Endometrial microvascular endothelial cells (primary cell): ENCODE results near the gene TCF4. TPM values are rescaled to one million over a fixed set of nuclear protein-coding genes. Genes with fewer than 3 reads are reported as not detected.

Experiments used
- in situ Hi-C: cut with HindIII; loops from 2 replicates; pipeline ENCODE4 v1.10.0; 2017; ENCODE audit warnings: low sequenced_read_pairs, low pct_unique_long_range_greater_than_20kb; ENCODE audit errors: inconsistent ontology term
- total RNA-seq: library from RNA; depleted of rRNA; stranded (reverse); fragments of >200 nt; gene quantifications from one replicate; pipeline ENCODE4 v1.2.3, GENCODE V29; 2015; ENCODE audit errors: inconsistent ontology term

TCF4 gene
- total RNA-seq: 80.0 TPM

DNA sequence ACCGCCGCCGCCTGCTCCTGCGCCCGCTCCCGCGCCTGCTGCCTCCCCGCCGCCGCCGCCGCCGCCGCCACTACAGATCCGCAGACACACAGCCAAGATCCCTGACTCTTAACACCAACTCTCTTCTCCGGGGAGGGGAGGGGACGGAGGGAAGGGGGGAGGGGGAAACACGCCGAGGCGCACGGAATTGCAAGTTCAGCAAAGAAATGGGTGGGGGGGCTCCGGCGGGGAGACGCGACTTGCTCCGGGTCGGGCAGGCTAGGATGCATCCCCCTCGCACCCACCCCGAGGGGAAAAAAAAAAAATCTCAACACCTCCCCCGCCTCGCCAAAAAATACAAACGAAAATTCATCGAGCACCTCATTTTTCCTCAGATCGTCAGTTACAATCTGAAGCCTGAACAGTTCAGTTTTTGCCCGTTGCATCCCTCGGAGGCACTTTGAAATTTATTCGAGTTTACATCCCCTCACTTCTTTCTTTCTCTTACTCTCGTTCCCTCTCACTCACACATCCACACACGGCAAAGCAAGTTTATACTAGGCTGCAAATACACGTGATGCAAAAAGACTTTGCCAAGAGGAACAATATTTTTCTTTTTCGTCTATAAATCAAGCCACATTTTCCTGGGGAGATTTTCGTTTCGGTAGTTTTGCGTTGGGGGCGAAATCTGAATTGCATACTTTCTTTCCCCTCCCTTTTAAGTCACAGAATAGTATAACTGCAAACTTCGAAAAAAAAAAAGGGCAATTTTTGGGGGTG lies at the start of gene TCF4:
Gene TCF4 (minus strand): TSS at position 82 of the 759 bp plus-strand sequence. CDS start 1,076 bp downstream, outside the sequence.
- in situ Hi-C loops: no loop called here

DNA sequence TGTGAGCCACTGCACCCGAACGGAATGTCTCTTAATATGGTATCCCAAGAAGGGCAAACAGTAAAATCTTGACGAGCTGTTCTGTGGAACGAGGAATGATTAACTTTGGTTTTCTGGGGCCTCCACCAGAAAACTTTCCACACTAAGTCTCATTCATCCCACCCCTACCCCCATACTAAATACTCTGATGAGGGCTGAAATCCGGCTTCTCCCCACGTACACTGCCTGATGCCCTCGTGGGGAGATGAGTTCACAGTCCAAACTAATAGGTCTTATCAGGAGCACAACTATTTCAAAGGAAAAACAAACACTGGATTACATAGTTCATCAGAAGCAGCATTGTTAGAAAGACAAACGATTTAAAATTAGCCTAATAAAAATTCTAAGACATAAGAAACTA lies 49.2 kb upstream of the TCF4 start:
- in situ Hi-C loops: no loop called here

DNA sequence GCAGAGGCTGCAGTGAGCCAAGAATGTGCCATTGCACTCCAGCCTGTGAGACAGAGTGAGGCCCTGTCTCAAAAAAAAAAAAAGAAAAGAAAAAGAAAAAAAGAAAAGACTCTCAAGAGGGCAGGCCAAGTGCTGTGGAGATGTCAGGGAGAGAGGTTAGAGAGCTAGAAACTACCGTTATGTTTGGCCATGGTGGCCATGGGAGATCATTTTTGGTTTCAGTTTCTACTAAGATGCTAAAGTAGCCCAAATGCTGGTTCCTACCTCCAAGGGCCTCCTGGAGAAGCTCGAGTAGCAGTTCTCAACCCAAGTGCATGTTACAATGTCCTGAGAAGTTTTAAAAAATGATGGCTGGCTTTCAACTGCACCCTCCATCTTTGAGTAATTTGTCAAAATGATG lies 47.4 kb upstream of the TCF4 start:
- in situ Hi-C loops: no loop called here

DNA sequence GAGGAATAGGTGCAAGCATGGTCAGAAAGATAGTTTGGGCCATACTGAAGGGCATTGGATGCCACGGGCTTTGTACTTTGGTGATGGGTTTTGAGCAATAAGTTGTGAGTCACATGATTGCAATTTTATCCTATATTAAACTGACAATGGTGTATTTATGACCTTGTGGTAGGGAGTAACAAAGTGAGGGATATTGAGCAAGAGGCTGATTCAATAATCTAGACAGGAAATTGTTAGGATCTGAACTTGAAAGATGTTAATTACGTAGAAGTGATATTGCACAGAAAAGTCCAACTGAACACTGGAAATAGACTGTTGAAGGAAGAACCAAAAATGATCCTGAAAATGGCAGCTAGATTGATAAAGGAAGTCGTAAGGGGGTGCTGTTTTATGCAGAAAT lies 46.6 kb upstream of the TCF4 start:
- in situ Hi-C loops: no loop called here

DNA sequence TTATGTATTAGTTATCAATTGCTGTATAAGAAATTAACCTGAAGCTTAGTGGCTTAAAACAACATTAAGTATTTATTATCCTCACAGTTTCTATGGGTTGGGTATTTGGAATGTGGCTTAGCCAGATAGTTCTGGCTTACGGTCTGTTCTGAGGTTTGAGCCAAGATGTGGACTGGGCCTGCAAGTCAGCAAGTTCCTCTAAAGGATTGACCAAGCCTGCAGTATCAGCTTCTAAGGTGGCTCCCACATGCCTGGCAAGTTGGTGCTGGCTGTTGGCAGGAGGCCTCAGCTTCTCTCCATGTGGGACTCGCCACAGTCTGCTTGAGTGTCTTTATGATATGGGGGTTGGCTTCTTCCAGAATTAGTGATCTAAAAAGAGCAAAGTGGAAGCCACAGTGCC lies 45.0 kb upstream of the TCF4 start:
- in situ Hi-C loops: no loop called here

DNA sequence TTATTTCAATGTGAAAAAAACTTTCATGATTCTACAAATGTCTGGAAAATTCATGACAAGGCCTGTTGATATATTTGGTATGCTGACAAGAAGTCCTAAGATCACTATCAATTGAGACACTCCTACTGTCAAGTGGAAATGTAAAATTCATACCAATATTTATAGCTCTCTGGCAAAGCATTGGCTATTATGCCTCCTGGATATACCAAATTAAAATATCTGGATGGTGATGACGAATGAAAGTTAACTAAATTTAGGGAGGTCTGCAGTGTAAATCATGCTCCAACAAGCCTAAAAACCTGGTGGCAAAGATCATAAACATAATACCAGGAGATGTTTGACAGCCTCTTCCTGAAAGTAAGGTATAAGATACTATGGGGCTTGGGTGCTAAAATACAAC lies 41.1 kb upstream of the TCF4 start:
- in situ Hi-C loops: no loop called here

DNA sequence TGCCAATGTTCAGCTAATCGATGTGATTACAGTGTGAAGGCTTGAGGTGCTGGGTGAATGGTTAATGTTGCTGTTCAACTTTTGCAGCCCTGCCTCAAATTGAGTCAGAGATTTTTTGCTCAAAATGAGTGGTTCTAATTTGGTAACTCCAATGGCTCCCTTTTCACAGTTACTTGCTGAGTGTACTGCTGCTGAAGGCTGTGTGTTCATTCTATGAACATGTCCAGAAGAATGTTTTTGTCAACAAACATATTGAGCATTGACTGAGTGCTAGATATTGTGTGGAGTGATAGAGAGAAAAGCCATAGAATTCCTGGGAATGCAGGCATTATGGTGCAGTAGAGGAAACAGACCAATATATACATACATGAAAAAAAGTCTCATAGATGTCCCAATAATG lies 39.0 kb upstream of the TCF4 start:
- in situ Hi-C loops: no loop called here

DNA sequence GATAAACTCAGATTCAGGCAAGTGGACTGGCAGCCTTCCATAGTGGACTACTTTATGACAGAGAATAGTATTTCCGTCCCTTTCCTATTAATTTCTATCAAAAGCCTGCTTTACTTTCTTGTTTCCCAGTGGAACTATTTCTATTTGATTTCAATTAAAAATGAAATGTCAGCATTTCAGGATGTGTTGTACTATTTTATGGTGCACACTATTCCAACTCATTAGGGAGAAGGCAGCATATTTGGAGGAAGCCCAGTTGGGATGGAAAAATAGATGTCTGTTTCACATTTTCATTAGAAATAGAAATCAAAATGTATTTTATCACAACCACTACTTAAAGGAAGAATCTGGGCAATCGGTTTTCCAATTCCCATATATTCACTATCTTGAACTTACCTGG lies 37.9 kb upstream of the TCF4 start:
- in situ Hi-C loops: no loop called here

DNA sequence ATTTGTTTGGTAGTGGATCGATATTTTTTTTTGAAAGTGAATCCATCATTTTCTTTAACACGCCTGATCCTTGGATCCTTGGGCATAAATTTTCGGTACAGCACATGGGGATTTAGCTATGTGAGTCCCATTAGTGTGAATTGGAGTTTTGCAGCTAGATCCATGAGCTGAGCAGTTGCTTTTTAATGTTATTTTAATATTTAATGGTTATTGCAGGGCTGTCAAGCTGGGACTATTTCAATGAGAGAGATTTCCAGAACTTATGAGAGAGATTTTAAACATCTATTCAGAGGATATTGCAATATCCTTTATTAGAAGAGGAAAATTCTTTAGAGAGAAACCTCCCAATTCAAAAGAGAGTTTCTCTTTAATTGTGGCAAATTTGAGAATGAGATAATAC lies 35.6 kb upstream of the TCF4 start:
- in situ Hi-C loops: no loop called here

DNA sequence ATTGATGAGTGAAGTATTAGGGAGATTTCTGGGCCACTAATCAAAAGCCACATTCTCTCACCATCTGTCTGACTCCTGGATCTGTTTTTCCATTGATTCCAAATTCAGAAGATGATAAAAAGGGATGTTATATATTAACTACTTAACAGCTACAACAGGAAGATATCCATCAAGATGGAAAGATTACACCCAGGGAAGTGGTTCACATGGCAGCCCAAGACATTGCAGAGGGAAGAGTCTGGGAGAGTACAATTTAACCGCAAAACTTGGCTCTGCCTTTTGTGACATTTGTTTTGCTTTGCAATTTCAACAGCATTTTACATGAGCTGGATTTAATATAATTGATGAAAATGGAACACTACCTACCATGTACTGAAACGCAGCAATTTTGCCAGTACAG lies 22.5 kb upstream of the TCF4 start:
- in situ Hi-C loops: no loop called here

DNA sequence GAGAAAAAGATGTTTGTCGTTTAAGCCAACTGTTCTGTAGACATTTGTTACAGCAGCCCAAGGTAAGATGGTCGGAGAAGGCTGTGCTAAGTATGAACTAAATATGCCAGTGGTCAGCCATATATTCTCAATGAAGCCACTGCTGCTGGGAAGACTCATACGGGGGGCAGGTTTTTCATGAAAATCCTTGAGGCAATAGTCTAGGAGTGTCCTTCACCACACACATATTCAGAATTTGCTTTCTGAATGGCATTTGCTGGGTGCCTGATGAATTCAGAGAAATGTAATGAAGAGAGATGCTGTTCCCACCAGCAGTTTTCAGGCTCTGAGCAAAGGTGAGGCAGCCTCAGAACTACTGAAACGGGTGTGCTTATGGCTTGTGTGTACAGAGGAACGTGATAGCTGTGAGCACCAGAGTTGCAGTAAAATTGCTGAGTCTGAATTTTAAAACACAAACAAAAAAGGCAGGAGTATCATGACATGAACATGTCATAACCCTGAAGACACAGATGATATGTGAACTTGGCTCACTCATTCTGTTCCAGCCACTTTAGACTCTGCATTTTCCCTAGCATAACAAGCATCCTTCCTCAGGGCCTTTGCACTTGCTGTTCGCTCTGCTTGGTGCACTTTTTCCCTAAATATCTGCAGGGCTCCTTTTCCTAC lies 21.3 kb upstream of the TCF4 start:
- in situ Hi-C loops: no loop called here

DNA sequence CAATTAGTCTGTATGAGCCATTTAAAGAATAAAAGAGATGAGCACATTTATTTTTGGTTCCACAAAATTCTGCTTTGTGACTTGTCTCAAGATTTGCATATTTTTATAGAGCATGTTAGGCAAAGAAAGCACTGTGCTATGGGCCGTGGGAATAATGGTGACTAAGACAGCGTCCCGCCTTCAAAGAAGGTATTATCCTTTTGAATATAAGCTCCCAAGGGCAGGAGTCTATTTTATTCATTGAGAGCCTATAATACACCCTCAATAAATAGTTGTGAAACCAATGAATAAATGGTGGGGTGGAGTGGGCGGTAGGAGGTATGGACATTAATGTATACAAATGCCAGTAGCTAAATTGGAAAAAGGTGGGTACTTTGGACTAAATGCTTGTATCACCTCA lies 20.5 kb upstream of the TCF4 start:
- in situ Hi-C loops: no loop called here

DNA sequence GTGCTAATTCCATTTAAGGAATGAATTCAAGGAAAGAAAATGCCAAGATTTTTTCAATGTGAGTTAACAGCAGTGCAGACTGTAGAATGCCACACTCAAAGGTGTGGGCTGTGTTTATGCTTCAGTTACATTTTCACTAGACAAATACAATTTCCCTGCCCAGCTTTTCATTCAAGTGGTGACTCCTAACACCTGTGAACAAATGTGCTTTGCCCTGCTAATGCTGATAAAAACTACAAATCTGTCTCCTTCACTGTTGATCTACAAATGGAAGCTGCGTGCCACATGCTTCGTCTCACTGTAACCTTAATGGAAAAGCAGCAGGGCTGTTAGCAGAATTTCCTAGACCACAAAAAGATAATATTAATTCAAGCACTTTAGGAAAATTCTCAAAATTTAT lies 19.8 kb upstream of the TCF4 start:
- in situ Hi-C loops: no loop called here

DNA sequence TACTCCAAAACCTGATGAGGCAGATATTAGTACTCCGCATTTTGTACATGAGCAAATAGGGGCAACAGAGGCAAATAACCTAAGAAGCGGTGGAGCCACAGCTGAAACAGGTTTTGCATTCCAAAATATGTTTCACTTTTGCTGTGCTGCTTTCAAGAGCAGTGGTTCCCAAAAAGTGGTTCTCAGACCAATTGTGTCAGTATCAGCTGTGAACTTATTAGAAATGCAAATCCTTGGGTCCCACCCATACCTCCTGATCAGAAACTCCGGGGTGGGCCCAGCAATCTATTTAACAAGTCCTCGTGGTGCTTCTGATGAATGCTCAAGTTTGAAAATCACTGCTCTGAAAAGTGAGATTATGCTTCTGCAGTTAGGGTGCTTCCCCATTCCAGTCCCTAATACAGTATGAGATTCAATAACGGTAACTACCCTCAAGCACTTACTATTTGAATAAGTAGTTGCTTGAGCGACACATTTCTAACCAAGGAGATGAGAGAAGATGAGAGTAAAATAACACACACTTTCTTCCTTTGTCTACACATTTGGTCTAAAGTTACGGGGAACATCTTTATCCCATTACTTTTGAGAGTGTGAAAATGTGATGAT lies 17.8 kb upstream of the TCF4 start:
- in situ Hi-C loops: no loop called here

DNA sequence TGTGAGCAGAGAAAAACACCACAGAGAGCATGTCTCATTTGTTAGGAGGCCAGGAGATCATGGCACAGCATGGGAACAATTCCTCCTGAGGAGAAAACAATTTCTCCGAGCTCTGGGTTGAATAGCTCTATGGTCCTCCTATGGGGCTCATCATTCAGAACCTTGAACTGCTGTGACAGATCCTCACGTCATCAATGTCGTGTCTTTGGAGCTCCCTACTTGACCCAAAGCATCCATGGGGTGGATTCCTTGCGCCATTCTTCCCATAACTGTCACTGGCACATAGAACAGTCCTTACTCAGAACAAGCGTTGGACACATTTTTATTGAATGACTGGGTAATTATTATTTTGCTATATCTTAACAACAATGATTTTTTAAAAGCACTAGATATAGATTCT lies 15.8 kb upstream of the TCF4 start:
- in situ Hi-C loops: no loop called here

DNA sequence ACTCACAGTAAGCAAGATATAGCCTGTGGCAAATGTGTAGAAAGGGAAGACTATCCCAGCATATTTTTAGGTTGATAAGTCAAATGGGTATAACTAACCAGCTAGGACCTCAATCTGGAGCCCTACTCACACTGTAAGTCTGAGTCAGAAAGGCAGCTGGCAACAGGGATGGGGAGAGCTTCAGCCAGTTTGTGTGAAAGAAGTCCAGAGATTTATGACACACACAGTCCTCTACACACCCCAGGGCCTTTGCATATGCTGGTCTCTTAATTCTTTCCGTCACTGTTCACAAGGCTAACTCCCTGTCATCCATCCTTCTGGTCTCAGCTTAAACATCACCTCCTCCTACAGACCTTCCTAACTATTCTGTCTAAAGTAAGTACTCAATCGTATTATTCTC lies 5.9 kb upstream of the TCF4 start:
- in situ Hi-C loops: no loop called here

DNA sequence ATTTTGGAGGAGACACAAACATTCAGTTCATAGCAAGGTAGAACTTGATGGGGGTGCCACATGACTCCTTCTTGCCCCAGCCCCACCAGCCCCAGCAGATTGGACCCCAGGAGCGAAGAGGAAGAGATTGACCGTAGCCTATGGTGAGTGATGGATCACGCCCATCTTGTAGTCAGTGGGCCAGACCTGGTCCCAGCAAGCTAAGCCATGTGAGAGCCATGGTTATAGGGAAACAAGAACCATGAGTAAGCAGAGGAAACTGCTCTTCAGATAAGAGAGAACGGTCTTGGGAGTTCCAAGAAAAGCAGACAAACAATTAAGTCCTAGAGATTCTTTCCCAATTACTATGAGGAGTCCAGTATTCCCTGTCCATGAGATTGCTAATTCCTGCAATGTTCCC lies 4.6 kb upstream of the TCF4 start:
- in situ Hi-C loops: no loop called here

DNA sequence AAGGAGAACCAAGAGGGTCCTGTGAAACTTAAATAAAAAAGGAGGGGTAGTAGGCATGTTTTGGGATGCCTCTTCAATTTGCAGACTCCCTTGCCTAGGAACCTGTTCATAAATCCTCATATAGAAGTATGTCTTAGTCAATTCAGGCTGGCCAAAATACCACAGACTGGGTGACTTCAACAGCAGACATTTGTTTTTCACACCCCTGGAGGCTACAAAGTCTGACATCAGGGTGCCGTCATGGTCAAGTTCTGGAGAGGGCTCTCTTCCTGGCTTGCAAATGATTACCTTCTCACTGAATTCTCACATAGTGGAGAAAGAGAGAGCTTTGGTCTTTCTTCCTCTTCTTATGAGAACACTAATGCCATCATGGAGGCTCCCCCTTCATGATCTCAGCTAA lies 4.1 kb upstream of the TCF4 start:
- in situ Hi-C loops: no loop called here

DNA sequence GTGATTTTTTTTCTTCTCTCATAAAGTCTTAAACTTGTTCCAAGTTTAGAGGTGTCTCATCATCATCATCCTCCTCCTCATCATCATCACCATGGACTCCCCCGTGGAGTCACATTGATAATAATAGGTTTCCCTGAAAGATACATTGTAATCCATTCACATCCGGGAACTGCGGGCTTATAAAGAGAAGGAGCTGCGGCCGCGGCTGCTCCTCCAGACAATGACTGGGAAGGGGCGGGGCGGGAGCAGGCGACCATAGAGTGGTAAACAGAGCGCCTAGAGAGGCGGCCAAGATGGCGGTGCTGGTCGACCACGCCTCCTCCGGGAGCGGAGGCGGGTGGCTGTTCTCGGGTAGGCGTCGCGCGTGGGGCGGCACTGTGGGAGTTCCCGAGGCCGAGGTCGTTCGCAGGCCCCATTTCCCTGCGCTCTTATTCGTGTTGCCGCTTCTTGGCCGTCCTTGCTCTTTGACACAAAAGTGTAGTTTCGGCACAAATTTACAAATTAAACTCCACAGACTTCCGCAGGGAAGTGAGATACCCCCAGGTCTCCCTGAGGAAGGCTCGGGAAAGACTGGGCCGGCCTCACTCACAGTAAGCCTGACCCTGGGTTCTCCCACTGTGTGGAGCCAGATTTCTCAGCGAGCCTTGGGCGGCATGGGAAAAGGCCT lies 1.8 kb upstream of the TCF4 start:
- in situ Hi-C loops: no loop called here
